GM18870 (cell line): ENCODE results near the gene TNFRSF17.
A peak's percentile ranks its signal among the peaks of the same experiment; 100 is the strongest.
"Not testable (repeated sequence)": the region's sequence is repeated elsewhere in the genome, so short reads cannot be mapped to it uniquely, and the experiment has no call there.

ENCODE experiments used
- ATAC-seq: cut with Tn5 transposase; IDR thresholded peaks from one replicate; pipeline ENCODE4 v1.9.1; 2021; ENCODE audit warnings: moderate library complexity; ENCODE audit not compliant: unreplicated experiment

The TNFRSF17 gene

GRCh38 chr16:11964761-11965551, at the start of gene TNFRSF17:
Gene TNFRSF17 (plus strand): TSS chr16:11965210. CDS start chr16:11965325, 115 bp downstream.
- peak; percentile 83 for ATAC-seq

DNA sequence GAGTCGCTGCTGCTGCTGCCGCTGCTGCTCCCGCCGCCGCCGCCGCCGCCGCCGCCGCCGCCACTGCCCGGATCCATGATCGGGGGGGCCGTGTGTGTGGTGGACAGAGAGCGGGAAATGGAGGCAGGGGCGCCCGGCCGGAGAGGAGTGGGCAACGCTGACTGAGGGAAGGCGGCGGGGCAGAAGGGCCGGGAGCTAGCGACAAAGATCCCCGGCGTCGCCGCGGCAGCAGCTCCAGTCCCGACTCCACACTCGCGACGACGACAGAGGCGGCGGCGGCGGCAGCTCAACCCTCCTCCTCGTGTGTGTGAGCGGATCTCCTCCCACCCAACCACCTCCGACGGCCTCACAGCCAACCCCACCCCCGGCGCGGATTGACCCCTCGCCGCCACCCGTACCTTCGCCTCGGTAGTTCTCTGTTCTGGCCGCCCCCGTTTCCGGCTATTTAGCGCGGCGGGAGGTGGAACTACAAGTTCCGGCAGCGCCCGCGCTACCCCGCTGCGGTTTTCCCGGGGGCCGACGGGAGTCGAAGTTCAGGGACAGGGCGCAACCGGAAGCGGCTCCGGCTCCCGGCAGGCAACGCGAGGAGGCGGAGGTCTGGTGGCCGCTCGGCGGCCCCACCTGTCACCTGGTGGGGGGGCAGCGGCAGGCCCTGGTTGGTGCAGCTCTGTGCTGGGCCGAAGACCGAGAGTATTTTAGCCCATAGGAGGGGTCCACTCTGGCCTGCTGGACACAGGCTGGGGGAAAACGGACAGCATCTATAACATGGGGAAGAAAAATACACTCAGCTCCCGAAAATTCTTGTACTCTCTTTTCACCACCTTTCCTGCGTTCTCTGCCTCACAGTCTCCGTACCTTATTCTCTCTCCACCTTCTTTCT, 49.1 kb upstream of the TNFRSF17 start, which contains the start of gene GSPT1:
TSS of gene GSPT1 (minus strand) at position 313 of the 880 bp plus-strand sequence. CDS start at position 77, 236 bp downstream.
- ATAC-seq, result peak; percentile 70

DNA sequence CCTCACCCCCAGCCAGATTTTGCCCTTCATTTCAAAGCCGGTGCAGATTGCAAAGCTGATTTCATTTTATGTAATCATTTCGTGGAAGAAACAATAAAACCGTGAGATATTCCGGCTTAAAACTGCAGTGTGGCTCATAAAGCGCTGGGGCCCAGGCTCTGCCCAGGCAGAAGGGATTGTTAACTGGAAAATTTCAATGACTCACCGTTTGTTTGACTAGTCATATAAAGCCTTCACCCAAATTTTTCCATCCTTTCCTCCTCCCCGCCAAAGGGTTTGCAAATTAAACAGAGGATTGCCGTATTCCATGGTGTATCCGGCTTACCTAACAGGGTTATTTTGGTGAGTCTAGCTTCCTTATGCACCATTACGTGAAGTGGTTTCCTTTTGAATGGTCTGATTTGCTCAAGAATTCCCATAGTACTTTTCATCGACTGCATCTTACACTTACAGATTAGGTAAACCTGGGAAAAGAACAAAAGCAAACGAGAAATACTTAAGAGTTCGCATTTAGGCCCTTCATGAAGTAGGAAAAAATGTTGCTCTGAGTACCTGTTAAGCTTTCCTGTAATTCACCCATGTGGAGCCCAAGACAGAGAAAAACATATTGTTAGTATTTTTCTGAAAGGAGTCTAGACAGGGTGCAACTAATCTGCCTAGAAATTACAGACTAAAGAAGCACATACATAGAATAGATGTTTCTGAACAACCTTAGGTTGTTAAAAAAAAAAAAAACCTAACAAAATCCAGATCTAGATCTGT, 48.3 kb upstream of the TNFRSF17 start:
- no peak for ATAC-seq

GRCh38 chr16:11924046-11924445, 41.0 kb upstream of the TNFRSF17 start:
- not testable (repeated sequence) for ATAC-seq

GRCh38 chr16:11927350-11927749, 37.7 kb upstream of the TNFRSF17 start:
- not testable (repeated sequence) for ATAC-seq

DNA sequence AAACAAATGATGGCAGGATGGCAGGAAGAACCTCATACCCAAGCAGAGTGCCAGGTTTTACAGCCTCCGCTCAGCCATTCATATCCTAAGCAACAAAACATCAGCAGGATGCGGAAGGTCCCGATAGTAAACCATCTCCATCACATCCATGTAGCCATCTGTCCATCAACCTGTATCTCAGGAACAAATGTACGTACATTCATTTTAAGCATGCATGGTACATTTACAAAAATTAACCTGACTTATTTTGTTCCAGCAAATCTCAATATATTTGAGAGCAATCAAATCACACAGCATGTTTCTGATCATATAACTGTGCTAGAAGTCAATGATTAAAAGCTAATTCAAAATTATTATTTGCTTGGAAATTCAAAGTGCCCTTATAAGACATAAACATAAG, 23.1 kb upstream of the TNFRSF17 start, which contains the start of gene NPIPB2:
TSS of gene NPIPB2 (minus strand) at position 101 of the 400 bp plus-strand sequence. CDS start at position 101, 0 bp downstream.
- not testable (repeated sequence) for ATAC-seq

DNA sequence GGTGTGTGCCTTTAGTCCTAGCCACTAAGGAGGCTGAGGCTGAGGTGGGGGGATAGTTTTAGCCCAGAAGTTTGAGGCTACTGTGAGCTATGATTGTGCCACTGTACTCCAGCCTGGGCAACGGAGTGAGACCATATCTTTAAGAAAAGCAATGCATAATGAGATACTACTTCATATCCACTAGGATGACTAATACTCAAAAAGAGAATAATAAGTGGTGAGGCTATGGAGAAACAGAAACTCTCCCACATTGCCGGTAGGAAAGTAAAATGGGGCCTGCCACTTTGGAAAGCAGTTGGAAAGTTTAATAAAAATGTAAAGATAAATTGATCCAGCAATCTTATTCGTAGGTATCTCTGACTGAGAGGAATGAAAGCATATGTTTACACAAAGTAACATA, 18.6 kb upstream of the TNFRSF17 start:
- no peak for ATAC-seq

DNA sequence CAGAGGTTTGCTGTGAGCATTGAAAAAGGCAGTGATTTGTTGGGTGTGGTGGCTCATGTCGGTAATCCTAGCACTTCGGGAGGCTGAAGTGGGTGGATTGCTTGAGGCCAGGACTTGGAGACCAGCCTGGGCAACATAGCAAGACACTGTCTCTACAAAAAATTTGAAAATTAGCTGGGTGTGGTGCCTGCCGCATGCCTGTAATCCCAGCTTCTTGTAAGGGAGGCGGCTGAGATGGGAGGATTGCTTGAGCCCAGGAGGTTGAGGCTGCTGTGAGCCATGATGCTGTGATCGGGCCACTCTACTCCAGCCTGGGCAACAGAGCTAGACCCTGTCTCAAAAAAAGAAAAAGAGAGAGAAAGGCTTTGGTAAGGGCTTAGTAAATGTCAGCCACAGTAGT, 16.2 kb upstream of the TNFRSF17 start:
- no peak for ATAC-seq

DNA sequence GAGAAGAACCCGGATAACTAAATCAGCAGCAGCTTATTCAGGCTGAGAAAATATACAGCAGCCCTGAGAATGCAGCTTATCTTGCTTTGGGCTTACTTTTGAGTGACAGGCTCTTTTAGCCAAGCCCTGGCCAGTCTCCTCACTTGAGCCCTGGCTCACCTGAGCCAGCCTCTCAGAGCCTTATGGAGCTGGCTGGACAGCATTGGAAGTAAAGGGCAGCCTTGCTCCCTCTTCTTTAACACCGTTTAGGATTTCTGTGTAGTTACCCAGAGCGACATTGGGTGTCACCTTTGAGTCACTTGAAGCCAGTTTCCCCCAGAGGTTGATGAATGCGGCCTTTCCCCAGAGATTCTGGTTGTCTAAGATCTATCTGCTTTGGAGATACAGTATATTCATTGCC, 15.5 kb upstream of the TNFRSF17 start:
- ATAC-seq, result peak; percentile 48

DNA sequence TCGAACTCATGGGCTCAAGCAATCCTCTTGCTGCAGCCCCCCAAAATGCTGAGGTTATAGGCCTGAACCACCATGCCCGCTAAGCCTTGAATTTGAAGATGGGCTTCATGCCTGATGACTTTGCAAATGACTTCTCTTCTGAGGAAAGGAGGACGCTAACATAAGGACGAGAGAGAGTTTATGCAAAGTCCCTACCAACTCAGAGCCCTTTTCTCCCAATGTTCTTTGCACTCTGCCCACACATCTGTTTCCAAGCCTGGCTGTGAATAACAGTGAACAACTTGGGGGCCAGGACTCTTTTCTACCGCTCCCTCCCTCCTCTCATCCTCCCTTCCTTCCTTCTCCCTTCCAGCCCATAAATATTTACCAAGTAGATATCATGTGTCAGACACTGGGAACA, 14.6 kb upstream of the TNFRSF17 start:
- ATAC-seq, result no peak

DNA sequence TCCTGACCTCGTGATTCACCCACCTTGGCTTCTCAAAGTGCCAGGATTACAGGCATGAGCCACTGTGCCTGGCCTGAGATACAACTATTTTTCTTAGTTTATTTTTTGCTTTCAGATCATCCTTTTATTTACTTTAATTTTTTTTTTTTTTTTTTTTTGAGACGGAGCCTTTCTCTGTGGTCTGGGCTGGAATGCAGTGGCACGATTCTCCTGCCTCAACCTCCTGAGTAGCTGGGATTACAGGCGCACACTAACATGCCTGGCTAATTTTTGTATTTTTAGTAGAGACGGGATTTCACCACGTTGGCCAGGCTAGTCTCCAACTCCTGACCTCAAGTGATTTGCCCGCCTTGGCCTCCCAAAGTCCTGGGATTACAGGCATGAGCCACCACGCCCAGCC, 11.4 kb upstream of the TNFRSF17 start:
- not testable (repeated sequence) for ATAC-seq

GRCh38 chr16:11955713-11956123, 9.3 kb upstream of the TNFRSF17 start:
- no peak for ATAC-seq

- ATAC-seq, result no peak
These were observed 8.5 kb upstream of the TNFRSF17 start for GRCh38 chr16:11956558-11956957.

GRCh38 chr16:11957591-11958395, 7.2 kb upstream of the TNFRSF17 start:
- ATAC-seq, result no peak

DNA sequence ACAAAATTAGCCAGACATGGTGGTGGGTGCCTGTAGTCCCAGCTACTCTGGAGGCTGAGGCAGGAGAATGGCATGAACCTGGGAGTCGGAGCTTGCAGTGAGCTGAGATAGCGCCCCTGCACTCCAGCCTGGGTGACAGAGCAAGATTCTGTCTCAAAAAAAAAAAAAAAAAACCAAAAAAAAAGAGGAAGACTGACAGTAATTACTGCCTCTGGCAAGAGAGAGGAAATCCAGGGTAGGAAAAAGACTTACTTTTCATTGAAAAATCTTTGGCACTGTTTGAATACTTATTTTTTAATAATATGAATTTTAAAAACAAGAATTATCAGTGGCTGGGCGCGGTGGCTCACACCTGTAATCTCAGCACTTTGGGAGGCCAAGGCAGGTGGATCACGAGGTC, 2.6 kb upstream of the TNFRSF17 start:
- ATAC-seq, result not testable (repeated sequence)

DNA sequence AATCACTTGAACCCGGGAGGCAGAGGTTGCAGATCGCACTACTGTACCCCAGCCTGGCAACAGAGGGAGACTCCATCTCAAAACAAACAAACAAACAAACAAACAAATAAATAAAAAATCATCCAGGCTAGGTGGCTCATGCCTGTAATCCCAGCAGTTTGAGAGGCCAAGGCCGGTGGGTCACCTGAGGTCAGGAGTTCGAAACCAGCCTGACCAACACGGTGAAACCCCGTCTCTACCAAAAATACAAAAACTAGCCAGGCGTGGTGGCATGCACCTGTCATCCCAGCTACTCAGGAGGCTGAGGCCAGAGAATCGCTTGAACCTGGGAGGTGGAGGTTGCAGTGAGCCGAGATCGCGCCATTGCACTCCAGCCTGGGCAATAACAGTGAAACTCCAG, 2.0 kb upstream of the TNFRSF17 start:
- ATAC-seq, result not testable (repeated sequence)

- ATAC-seq, result no peak
These were observed 1.3 kb upstream of the TNFRSF17 start for GRCh38 chr16:11963706-11964105.

DNA sequence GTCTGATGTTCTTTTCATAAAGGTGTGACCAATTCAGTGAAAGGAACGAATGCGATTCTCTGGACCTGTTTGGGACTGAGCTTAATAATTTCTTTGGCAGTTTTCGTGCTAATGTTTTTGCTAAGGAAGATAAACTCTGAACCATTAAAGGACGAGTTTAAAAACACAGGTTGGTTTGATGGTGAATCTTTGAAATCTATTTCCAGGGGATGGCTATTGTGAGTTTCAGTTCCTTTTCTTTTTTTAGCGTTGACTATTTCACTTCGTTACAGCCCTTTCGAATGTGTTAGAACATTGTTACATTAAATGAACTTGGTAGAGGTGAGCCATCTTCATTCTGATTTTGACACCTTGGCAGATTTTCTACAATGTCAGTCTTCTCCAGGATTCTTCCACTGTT, 1.2 kb downstream of the TNFRSF17 start:
- peak; percentile 29 for ATAC-seq

DNA sequence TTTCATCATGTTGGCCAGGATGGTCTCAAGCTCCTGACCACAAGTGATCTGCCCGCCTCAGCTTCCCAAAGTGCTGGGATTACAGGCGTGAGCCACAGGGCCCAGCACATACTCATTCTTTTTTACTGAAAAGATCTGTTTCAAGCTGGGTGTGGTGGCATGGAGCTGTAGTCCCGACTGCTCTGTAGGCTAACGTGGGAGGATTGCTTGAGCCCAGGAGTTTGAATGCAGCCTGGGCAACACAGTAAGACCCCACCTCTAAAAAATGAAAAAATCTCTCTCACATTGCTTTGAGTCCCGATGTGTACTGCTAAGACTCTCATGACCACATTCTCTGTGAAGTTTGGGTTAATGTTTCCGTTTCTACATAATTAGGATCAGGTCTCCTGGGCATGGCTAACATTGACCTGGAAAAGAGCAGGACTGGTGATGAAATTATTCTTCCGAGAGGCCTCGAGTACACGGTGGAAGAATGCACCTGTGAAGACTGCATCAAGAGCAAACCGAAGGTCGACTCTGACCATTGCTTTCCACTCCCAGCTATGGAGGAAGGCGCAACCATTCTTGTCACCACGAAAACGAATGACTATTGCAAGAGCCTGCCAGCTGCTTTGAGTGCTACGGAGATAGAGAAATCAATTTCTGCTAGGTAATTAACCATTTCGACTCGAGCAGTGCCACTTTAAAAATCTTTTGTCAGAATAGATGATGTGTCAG, 2.3 kb downstream of the TNFRSF17 start:
- no peak for ATAC-seq
